SK-N-MC (cell line): ENCODE results near the gene SLC39A8.

Experiments
- DNase-seq: peaks from one replicate; pipeline ENCODE4 v3.0.0-alpha.2; 2011; ENCODE audit warnings: low read depth, low spot score
- H3K27ac ChIP-seq: fragments of 200-600 bp; sonication (generic); 2 replicates; pipeline ENCODE4 v1.5.1; 2016; ENCODE audit warnings: mixed run types
- H3K36me3 ChIP-seq: fragments of 200-600 bp; sonication (generic); 2 replicates; pipeline ENCODE4 v1.6.1; 2017; ENCODE audit warnings: antibody characterized with exemption, low read length, mixed read lengths; ENCODE audit not compliant: insufficient read depth
- H3K4me3 ChIP-seq: fragments of 200-600 bp; sonication (generic); 2 replicates; pipeline ENCODE4 v1.5.1; 2016
- H3K9ac ChIP-seq: fragments of 200-600 bp; sonication (generic); 2 replicates; pipeline ENCODE4 v1.8.0; 2017; ENCODE audit warnings: mixed run types, mixed read lengths; ENCODE audit not compliant: insufficient read length
- H3K9me3 ChIP-seq: fragments of 200-600 bp; sonication (generic); 2 replicates; pipeline ENCODE4 v1.6.1; 2017; ENCODE audit warnings: low read depth, mild to moderate bottlenecking, antibody characterized with exemption, low read length, moderate library complexity, mixed read lengths
- EZH2 ChIP-seq: fragments of 200-600 bp; sonication (generic); IDR thresholded peaks from one replicate; pipeline ENCODE4 v1.6.1; 2017; ENCODE audit warnings: antibody characterized with exemption
- FOXP2 ChIP-seq: optimal IDR thresholded peaks from 2 replicates; pipeline ENCODE3; 2011; ENCODE audit warnings: mild to moderate bottlenecking, moderate library complexity; ENCODE audit not compliant: insufficient read depth; ENCODE audit errors: extremely low read length, control extremely low read depth
- POLR2AphosphoS5 ChIP-seq: IDR thresholded peaks from 2 replicates; pipeline ENCODE4 v1.6.1; 2012; ENCODE audit warnings: mild to moderate bottlenecking, low read depth, low read length, borderline replicate concordance

Gene SLC39A8

GRCh38 chr4:102328045-102328444, 17.2 kb downstream of the SLC39A8 start:
- no peak overlapping the region for H3K4me3 ChIP-seq
- no peaks in the 10 kb centered on the region for H3K9me3 ChIP-seq
- H3K9ac ChIP-seq: no peak overlapping the region
- no peaks in the 10 kb centered on the region for H3K36me3 ChIP-seq
- H3K27ac ChIP-seq: no peak overlapping the region
- TF ChIP-seq EZH2 (no peak), FOXP2 (no peak), POLR2AphosphoS5 (no peak)
- no peak for DNase-seq

- TF ChIP-seq EZH2: no peak
- TF ChIP-seq POLR2AphosphoS5: no peak
- TF ChIP-seq FOXP2: no peak
- Histone ChIP-seq H3K4me3 (no peak overlapping the region), H3K27ac (no peak overlapping the region), H3K9me3 (no peaks in the 10 kb centered on the region), H3K36me3 (no peaks in the 10 kb centered on the region), H3K9ac (no peak overlapping the region)
- DNase-seq: no peak
Observed at GRCh38 chr4:102326951-102327350, 18.3 kb downstream of the SLC39A8 start.

DNA sequence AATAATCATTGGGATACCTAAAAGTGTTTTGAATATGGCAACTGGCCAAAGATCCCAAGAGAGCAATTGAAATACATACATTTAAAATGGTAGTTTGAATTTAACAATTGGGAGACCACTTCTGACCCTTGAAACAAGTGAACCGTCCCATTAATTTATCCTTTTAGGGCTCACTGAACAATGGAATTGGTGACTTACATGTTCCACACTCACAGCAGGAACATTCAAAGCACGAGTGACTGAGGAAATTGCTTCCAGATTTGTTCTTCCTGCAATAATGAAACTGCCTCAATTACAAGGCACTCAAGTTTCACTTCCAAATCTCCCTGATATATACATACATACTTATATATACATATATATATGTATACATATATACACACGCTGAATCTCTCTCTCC, 20.6 kb downstream of the SLC39A8 start:
- DNase-seq: no peak
- TF ChIP-seq EZH2 (no peak), FOXP2 (no peak), POLR2AphosphoS5 (no peak; the same call in 1 of the 2 replicates)
- H3K4me3 ChIP-seq: 0 out of 2 replicates have a peak overlapping the region, but pooled peaks have one; percentile 17
- H3K27ac ChIP-seq: no peak overlapping the region
- H3K36me3 ChIP-seq: no peaks in the 10 kb centered on the region
- H3K9me3 ChIP-seq: no peaks in the 10 kb centered on the region
- H3K9ac ChIP-seq: no peak overlapping the region

DNA sequence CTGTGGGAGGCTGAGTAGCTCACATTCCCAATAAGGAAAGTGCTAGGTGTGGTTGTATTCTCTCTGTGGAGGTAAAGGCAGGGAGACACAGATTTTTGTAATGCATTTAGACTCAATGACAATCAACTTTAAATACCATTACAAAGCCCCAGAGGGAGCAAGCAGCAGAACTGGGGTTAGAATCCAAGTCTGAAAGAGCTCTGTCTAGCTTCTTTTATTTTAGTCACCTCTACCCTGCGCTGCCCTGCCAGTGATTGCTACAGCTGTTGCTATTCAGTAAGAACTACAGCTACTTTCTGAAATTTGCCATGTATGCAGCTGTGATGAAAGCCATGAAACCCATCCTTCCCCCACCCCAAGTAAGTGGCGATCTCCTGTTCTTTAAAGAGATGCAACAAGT, 22.5 kb downstream of the SLC39A8 start:
- TF ChIP-seq EZH2: no peak
- no peak for TF ChIP-seq POLR2AphosphoS5
- no peak for TF ChIP-seq FOXP2
- Histone ChIP-seq H3K36me3 (no peaks in the 10 kb centered on the region), H3K9me3 (no peaks in the 10 kb centered on the region), H3K9ac (no peak overlapping the region), H3K27ac (no peak overlapping the region), H3K4me3 (no peak overlapping the region)
- no peak for DNase-seq

DNA sequence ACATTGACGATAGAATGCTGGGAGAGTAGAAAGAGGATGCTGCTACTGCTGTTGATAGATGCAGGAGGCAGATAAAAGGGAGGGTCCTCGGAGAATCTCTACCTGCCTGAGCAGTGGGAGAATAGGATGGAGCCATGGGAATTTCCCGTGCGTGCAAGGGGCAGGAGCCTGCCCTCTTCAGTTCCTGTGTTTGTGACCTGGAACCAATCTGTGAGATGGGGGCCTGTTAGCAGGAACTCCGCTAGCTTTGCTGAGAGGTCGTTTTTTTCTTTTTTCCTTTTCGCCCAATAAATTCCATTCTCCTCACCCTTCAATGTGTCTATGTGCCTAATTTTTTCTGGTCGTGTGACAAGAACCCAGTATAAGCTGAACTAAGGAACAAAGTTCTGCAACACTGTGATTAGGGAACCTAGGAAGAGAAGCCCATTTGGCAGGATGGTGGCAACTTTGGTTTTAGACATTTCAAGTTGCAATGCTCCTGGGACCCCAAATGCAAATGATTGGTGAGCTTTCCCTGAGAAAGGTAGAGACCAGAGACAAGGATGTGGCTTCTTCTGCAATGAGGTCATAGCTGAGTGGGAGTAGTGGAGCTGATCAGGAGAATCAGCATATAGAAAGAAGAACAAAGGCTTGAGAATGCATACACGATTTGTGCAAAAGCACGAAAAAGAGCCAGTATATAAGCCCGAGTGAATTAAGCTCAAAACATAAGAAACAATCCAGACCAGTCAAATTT, 23.9 kb downstream of the SLC39A8 start:
- H3K36me3 ChIP-seq: no peaks in the 10 kb centered on the region
- no peak overlapping the region for H3K27ac ChIP-seq
- H3K4me3 ChIP-seq: no peak overlapping the region
- no peaks in the 10 kb centered on the region for H3K9me3 ChIP-seq
- DNase-seq: no peak
- TF ChIP-seq FOXP2: no peak
- H3K9ac ChIP-seq: no peak overlapping the region

DNA sequence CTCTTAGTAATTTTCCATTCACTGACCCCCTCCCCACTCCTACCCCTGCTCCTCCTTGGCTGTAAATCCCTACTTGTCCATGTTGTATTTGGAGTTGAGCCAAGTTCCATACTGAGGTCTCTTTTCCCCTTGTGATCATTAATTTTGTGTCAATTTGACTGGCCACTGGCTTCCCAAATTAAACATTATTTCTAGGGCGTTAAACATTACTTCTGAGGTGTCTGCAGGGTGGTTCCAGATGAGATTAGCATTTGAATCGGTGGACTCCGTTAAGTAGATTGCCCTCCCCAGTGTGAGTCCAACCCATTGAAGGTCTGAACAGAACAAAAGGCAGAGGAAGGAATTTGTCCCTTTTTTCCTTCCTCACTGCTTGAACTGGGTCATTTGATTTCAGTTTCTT, 25.7 kb downstream of the SLC39A8 start:
- Histone ChIP-seq H3K9ac (no peak overlapping the region), H3K36me3 (no peaks in the 10 kb centered on the region), H3K9me3 (no peaks in the 10 kb centered on the region), H3K27ac (no peak overlapping the region), H3K4me3 (no peak overlapping the region)
- DNase-seq: no peak
- TF ChIP-seq FOXP2 (no peak), EZH2 (no peak), POLR2AphosphoS5 (no peak)

DNA sequence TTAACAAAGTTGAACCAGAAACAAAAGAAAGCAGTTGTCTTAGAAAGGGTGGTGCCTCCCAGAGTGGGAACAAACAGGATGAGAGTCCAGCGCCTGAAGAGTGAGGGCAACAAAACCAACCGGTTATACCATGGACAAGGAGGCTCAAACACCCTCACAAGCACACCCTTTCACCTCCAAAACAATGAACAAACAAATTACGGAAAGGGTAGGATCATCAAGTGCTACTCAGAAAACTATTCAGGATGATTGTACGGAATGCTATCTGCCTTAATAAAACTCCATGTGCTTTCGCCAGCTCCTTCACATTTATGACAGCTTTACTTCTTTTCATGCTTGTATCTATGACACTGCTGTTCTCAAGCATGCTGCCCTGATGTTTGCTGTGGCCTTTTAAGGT, 26.8 kb downstream of the SLC39A8 start:
- Histone ChIP-seq H3K4me3 (no peak overlapping the region), H3K9me3 (no peaks in the 10 kb centered on the region), H3K9ac (no peak overlapping the region), H3K27ac (no peak overlapping the region), H3K36me3 (no peaks in the 10 kb centered on the region)
- no peak for TF ChIP-seq POLR2AphosphoS5
- no peak for TF ChIP-seq EZH2
- TF ChIP-seq FOXP2: no peak
- no peak for DNase-seq

DNA sequence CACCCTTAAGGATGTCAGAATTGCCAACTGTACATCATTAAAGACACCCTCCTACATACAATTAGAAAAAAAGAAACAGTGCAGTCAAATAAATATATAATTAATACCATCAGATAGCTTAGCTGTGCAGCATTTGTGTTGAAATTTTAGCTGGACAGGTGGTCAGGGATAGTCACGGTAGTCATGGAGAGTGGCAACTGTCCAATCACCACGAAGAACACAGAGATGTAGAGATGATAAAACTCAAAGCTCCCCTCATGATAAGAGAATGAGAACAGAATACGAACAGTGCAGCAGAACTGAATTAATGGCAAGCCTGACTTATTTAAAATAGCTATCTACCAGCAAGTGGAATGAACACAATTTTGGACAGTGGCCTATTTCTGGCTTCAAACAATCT, 27.2 kb downstream of the SLC39A8 start:
- Histone ChIP-seq H3K27ac (no peak overlapping the region), H3K36me3 (no peaks in the 10 kb centered on the region), H3K4me3 (no peak overlapping the region), H3K9me3 (no peaks in the 10 kb centered on the region), H3K9ac (no peak overlapping the region)
- no peak for DNase-seq
- TF ChIP-seq EZH2 (no peak), POLR2AphosphoS5 (no peak), FOXP2 (no peak)

- Histone ChIP-seq H3K36me3 (no peaks in the 10 kb centered on the region), H3K27ac (no peak overlapping the region), H3K9ac (no peak overlapping the region), H3K9me3 (no peaks in the 10 kb centered on the region), H3K4me3 (no peak overlapping the region)
- no peak for DNase-seq
- TF ChIP-seq FOXP2 (no peak), POLR2AphosphoS5 (no peak), EZH2 (no peak)
Observed at GRCh38 chr4:102317459-102317858, 27.8 kb downstream of the SLC39A8 start.
